ENCODE data around the gene RGSL1. TPM values are rescaled to one million over a fixed set of nuclear protein-coding genes. Genes with fewer than 3 reads are reported as not detected.
A peak's percentile ranks its signal among the peaks of the same experiment; 100 is the strongest.

The RGSL1 gene
- total RNA-seq, 1 donor from 2014 or later = not detected

- Mint-ChIP-seq H3K9me3 (peaks cover 5% of the 10 kb centered on the region), H3K36me3 (ENCODE audit: low read depth) (no peaks in the 10 kb centered on the region), H3K27me3 (ENCODE audit: low read depth) (no peaks in the 10 kb centered on the region), H3K27ac (ENCODE audit: unreplicated experiment) (no peak overlapping the region), H3K4me1 (peaks cover 9% of the 10 kb centered on the region), H3K4me3 (no peak overlapping the region)
- no peak for DNase-seq (ENCODE audit: low read depth, low spot score)
- TF ChIP-seq CTCF (conservative IDR thresholded peaks at IDR 0.05) = no peak
Observed at GRCh38 chr1:182413969-182414368, 36.0 kb upstream of the RGSL1 start.

- TF ChIP-seq CTCF (conservative IDR thresholded peaks at IDR 0.05) = no peak
- H3K27me3 Mint-ChIP-seq (ENCODE audit: low read depth) = no peaks in the 10 kb centered on the region
- DNase-seq (ENCODE audit: low read depth, low spot score) = no peak
- no peaks in the 10 kb centered on the region for H3K36me3 Mint-ChIP-seq (ENCODE audit: low read depth)
- H3K4me1 Mint-ChIP-seq = peaks cover 9% of the 10 kb centered on the region
- no peak overlapping the region for H3K27ac Mint-ChIP-seq (ENCODE audit: unreplicated experiment)
- H3K9me3 Mint-ChIP-seq = peaks cover 3% of the 10 kb centered on the region
- no peak overlapping the region for H3K4me3 Mint-ChIP-seq
Observed at GRCh38 chr1:182415789-182416188, 34.2 kb upstream of the RGSL1 start.

GRCh38 chr1:182426442-182427430 is 23.2 kb upstream of the RGSL1 start:
- Mint-ChIP-seq H3K27ac (ENCODE audit: unreplicated experiment) (peak overlapping the region; percentile 46), H3K27me3 (ENCODE audit: low read depth) (no peaks in the 10 kb centered on the region), H3K36me3 (ENCODE audit: low read depth) (no peaks in the 10 kb centered on the region), H3K4me1 (no peaks in the 10 kb centered on the region), H3K4me3 (no peak overlapping the region), H3K9me3 (no peaks in the 10 kb centered on the region)
- DNase-seq (ENCODE audit: low read depth, low spot score) = no peak
- TF ChIP-seq CTCF (conservative IDR thresholded peaks at IDR 0.05) = no peak

GRCh38 chr1:182428043-182428442 is 21.9 kb upstream of the RGSL1 start:
- H3K4me1 Mint-ChIP-seq = no peaks in the 10 kb centered on the region
- no peaks in the 10 kb centered on the region for H3K9me3 Mint-ChIP-seq
- no peak overlapping the region for H3K4me3 Mint-ChIP-seq
- no peak overlapping the region for H3K27ac Mint-ChIP-seq (ENCODE audit: unreplicated experiment)
- DNase-seq (ENCODE audit: low read depth, low spot score) = no peak
- TF ChIP-seq CTCF (conservative IDR thresholded peaks at IDR 0.05) = no peak
- no peaks in the 10 kb centered on the region for H3K27me3 Mint-ChIP-seq (ENCODE audit: low read depth)
- H3K36me3 Mint-ChIP-seq (ENCODE audit: low read depth) = no peaks in the 10 kb centered on the region

GRCh38 chr1:182430263-182431068 is 19.5 kb upstream of the RGSL1 start:
- Mint-ChIP-seq H3K9me3 (no peaks in the 10 kb centered on the region), H3K27ac (ENCODE audit: unreplicated experiment) (no peak overlapping the region), H3K36me3 (ENCODE audit: low read depth) (no peaks in the 10 kb centered on the region), H3K4me1 (no peaks in the 10 kb centered on the region), H3K27me3 (ENCODE audit: low read depth) (no peaks in the 10 kb centered on the region), H3K4me3 (no peak overlapping the region)
- TF ChIP-seq CTCF (conservative IDR thresholded peaks at IDR 0.05) = no peak
- DNase-seq (ENCODE audit: low read depth, low spot score) = no peak

Measured in neural crest cell (in vitro differentiated cells).